GM12873 (cell line): ENCODE data around the gene ECE1.

Experiments used
- CTCF ChIP-seq: IDR thresholded peaks from 2 replicates; pipeline ENCODE4 v1.5.1; 2012; ENCODE audit warnings: low read depth, mild to moderate bottlenecking, moderate library complexity, low read length, control low read depth; ENCODE audit not compliant: insufficient read depth; ENCODE audit errors: missing control alignments

ECE1 gene

GRCh38 chr1:21289700-21290545, at the start of gene ECE1:
Gene ECE1 (minus strand): TSS chr1:21290463. CDS start chr1:21290414, 49 bp downstream.
- TF ChIP-seq CTCF = no peak

- TF ChIP-seq CTCF = no peak
Measured at GRCh38 chr1:21339356-21340229, 49.3 kb upstream of the ECE1 start.

- TF ChIP-seq CTCF = no peak
Measured at GRCh38 chr1:21338573-21339355, 48.5 kb upstream of the ECE1 start.

- TF ChIP-seq CTCF = no peak
Measured at GRCh38 chr1:21337928-21338572, 47.8 kb upstream of the ECE1 start.

- no peak for TF ChIP-seq CTCF
Measured at GRCh38 chr1:21337454-21337927, 47.2 kb upstream of the ECE1 start.

GRCh38 chr1:21337010-21337437, 46.8 kb upstream of the ECE1 start:
- TF ChIP-seq CTCF = no peak
